Skeletal muscle tissue (tissue), 4 donors: ENCODE data around the gene UBE4B. TPM values are rescaled to one million over a fixed set of nuclear protein-coding genes. Genes with fewer than 3 reads are reported as not detected.

Experiments
- H3K27ac ChIP-seq: one replicate; pipeline ENCODE4 v1.7.0; 2013; ENCODE audit warnings: mild to moderate bottlenecking, low read depth, low read length, inconsistent platforms
- H3K27me3 ChIP-seq, 3 donors: one replicate each; pipeline ENCODE4 v1.7.0; 2013; ENCODE audit warnings: low read length in 3 of 3; ENCODE audit not compliant: control insufficient read depth in 3 of 3, insufficient read depth in 3 of 3
- H3K36me3 ChIP-seq, 3 donors: one replicate each; pipeline ENCODE4 v1.7.0; 2013; ENCODE audit warnings: low read length in 3 of 3; ENCODE audit not compliant: control insufficient read depth in 3 of 3, insufficient read depth in 3 of 3
- H3K4me1 ChIP-seq, 3 donors: one replicate each; pipeline ENCODE4 v1.7.0; 2013; ENCODE audit warnings: low read length in 3 of 3, mild to moderate bottlenecking in 3 of 3; ENCODE audit not compliant: control insufficient read depth in 3 of 3, insufficient read depth in 3 of 3
- H3K4me3 ChIP-seq, 3 donors: one replicate each; pipeline ENCODE4 v1.7.0; 2013; ENCODE audit warnings: low read length in 3 of 3
- H3K9ac ChIP-seq, 3 donors: one replicate each; pipeline ENCODE4 v1.7.0; 2013; ENCODE audit warnings: low read length in 3 of 3, mild to moderate bottlenecking in 3 of 3, moderate library complexity in 2 of 3, low read depth in 1 of 3
- H3K9me3 ChIP-seq, 3 donors: one replicate each; pipeline ENCODE4 v1.7.0; 2013; ENCODE audit warnings: low read length in 3 of 3; ENCODE audit not compliant: control insufficient read depth in 3 of 3
- total RNA-seq: library from RNA; depleted of rRNA; stranded (reverse); fragments of >200 nt; gene quantifications from one replicate; pipeline ENCODE4 v1.2.3, GENCODE V29; 2014
- donor health status: Osteomylitis.

UBE4B gene
- total RNA-seq, 1 donor from 2014 or later = 25.1 TPM

GRCh38 chr1:10177876-10178275 is 145.1 kb downstream of the UBE4B start:
- H3K27ac ChIP-seq = no peak overlapping the region
- H3K4me1 ChIP-seq = peaks cover 5 to 13% (median 5%) of the 10 kb centered on the region in 3 donors
- H3K36me3 ChIP-seq = peaks cover 13 to 21% (median 20%) of the 10 kb centered on the region in 3 donors
- H3K9ac ChIP-seq = no peak overlapping the region
- no peak overlapping the region for H3K4me3 ChIP-seq
- no peaks in the 10 kb centered on the region for H3K9me3 ChIP-seq
- no peaks in the 10 kb centered on the region for H3K27me3 ChIP-seq

GRCh38 chr1:10178597-10179405 is 146.0 kb downstream of the UBE4B start:
- peaks cover 9 to 16% (median 14%) of the 10 kb centered on the region in 3 donors for H3K36me3 ChIP-seq
- H3K9ac ChIP-seq = peak overlapping the region in 2 of 3 donors; percentile 51 to 70
- no peaks in the 10 kb centered on the region for H3K27me3 ChIP-seq
- peaks cover 5 to 13% (median 5%) of the 10 kb centered on the region in 3 donors for H3K4me1 ChIP-seq
- no peak overlapping the region for H3K4me3 ChIP-seq
- no peaks in the 10 kb centered on the region for H3K9me3 ChIP-seq
- peak overlapping the region; percentile 59 for H3K27ac ChIP-seq

- Histone ChIP-seq H3K27ac (peak overlapping the region; percentile 59), H3K36me3 (peaks cover 9 to 16% (median 14%) of the 10 kb centered on the region in 3 donors), H3K27me3 (no peaks in the 10 kb centered on the region), H3K4me1 (peaks cover 5 to 13% (median 5%) of the 10 kb centered on the region in 3 donors), H3K9ac (peak overlapping the region in 1 of 3 donors; percentile 45), H3K4me3 (no peak overlapping the region), H3K9me3 (no peaks in the 10 kb centered on the region)
Measured at GRCh38 chr1:10179406-10180091, 146.8 kb downstream of the UBE4B start.

GRCh38 chr1:10181154-10181553 is 148.4 kb downstream of the UBE4B start:
- Histone ChIP-seq H3K9ac (no peak overlapping the region), H3K4me3 (no peak overlapping the region), H3K27ac (no peak overlapping the region), H3K36me3 (peaks cover 9 to 12% (median 11%) of the 10 kb centered on the region in 3 donors), H3K27me3 (no peaks in the 10 kb centered on the region), H3K9me3 (no peaks in the 10 kb centered on the region), H3K4me1 (peaks cover 5 to 13% (median 5%) of the 10 kb centered on the region in 3 donors)

GRCh38 chr1:10185759-10186158 is 153.0 kb downstream of the UBE4B start:
- no peak overlapping the region for H3K27ac ChIP-seq
- H3K36me3 ChIP-seq = no peaks in the 10 kb centered on the region
- H3K27me3 ChIP-seq = no peaks in the 10 kb centered on the region
- H3K9ac ChIP-seq = no peak overlapping the region
- H3K9me3 ChIP-seq = no peaks in the 10 kb centered on the region
- no peaks in the 10 kb centered on the region for H3K4me1 ChIP-seq
- H3K4me3 ChIP-seq = no peak overlapping the region

GRCh38 chr1:10186331-10187025 is 153.7 kb downstream of the UBE4B start:
- H3K4me3 ChIP-seq = no peak overlapping the region
- no peaks in the 10 kb centered on the region for H3K9me3 ChIP-seq
- H3K9ac ChIP-seq = no peak overlapping the region
- H3K27ac ChIP-seq = no peak overlapping the region
- no peaks in the 10 kb centered on the region for H3K36me3 ChIP-seq
- no peaks in the 10 kb centered on the region for H3K4me1 ChIP-seq
- no peaks in the 10 kb centered on the region for H3K27me3 ChIP-seq

- Histone ChIP-seq H3K9me3 (no peaks in the 10 kb centered on the region), H3K9ac (no peak overlapping the region), H3K4me1 (no peaks in the 10 kb centered on the region), H3K27ac (no peak overlapping the region), H3K36me3 (no peaks in the 10 kb centered on the region), H3K4me3 (no peak overlapping the region), H3K27me3 (no peaks in the 10 kb centered on the region)
Measured at GRCh38 chr1:10187026-10187334, 154.2 kb downstream of the UBE4B start.

GRCh38 chr1:10188133-10188650 is 155.4 kb downstream of the UBE4B start:
- H3K9ac ChIP-seq = no peak overlapping the region
- no peak overlapping the region for H3K4me3 ChIP-seq
- H3K4me1 ChIP-seq = no peaks in the 10 kb centered on the region
- no peak overlapping the region for H3K27ac ChIP-seq
- H3K9me3 ChIP-seq = no peaks in the 10 kb centered on the region
- no peaks in the 10 kb centered on the region for H3K36me3 ChIP-seq
- no peaks in the 10 kb centered on the region for H3K27me3 ChIP-seq

GRCh38 chr1:10189659-10190058 is 156.9 kb downstream of the UBE4B start:
- no peaks in the 10 kb centered on the region for H3K36me3 ChIP-seq
- no peak overlapping the region for H3K27ac ChIP-seq

More at GRCh38 chr1:10189659-10190058, 156.9 kb downstream of the UBE4B start:
- H3K9ac ChIP-seq = no peak overlapping the region
- H3K4me1 ChIP-seq = no peaks in the 10 kb centered on the region
- H3K27me3 ChIP-seq = no peaks in the 10 kb centered on the region
- H3K4me3 ChIP-seq = no peak overlapping the region
- no peaks in the 10 kb centered on the region for H3K9me3 ChIP-seq
